ENCODE data around the gene GPC1.
A peak's percentile ranks its signal among the peaks of the same experiment; 100 is the strongest.

GPC1 gene

GRCh38 chr2:240443891-240444301 is 8.4 kb downstream of the GPC1 start:
- no peak for TF ChIP-seq GATA1 (IDR thresholded peaks at IDR 0.05; ENCODE audit: low read depth, low read length)
- TF ChIP-seq POLR2A (IDR thresholded peaks at IDR 0.05; ENCODE audit: low read length) = no peak
- DNase-seq = no peak

DNA sequence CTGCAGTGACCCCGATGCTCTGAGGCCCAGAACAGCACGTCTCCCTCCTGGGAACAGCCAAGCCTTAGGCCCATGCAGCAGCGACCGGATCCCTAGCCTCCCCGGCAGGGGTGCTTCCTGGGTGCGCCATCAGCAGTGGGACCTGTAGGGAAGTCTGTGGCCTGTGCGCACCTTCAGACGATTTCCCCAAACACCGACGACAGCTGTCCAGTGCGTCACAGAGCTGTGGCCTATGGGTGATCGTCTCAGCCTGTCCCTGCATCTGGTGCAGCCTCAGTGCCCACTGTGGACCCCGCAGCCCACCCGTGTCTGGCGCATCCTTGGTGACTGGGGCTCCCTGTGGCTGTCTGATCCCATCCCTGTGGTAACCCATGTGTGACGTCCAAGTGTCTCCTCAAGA is 9.0 kb downstream of the GPC1 start:
- no peak for DNase-seq
- TF ChIP-seq GATA1 (IDR thresholded peaks at IDR 0.05; ENCODE audit: low read depth, low read length) (no peak), POLR2A (IDR thresholded peaks at IDR 0.05; ENCODE audit: low read length) (no peak)

- DNase-seq = no peak
- TF ChIP-seq GATA1 (IDR thresholded peaks at IDR 0.05; ENCODE audit: low read depth, low read length) = no peak
- TF ChIP-seq POLR2A (IDR thresholded peaks at IDR 0.05; ENCODE audit: low read length) = no peak
Measured at GRCh38 chr2:240445961-240446663, 10.6 kb downstream of the GPC1 start.

- no peak for TF ChIP-seq POLR2A (IDR thresholded peaks at IDR 0.05; ENCODE audit: low read length)
- no peak for TF ChIP-seq GATA1 (IDR thresholded peaks at IDR 0.05; ENCODE audit: low read depth, low read length)
- DNase-seq = no peak
Measured at GRCh38 chr2:240446664-240447175, 11.3 kb downstream of the GPC1 start.

DNA sequence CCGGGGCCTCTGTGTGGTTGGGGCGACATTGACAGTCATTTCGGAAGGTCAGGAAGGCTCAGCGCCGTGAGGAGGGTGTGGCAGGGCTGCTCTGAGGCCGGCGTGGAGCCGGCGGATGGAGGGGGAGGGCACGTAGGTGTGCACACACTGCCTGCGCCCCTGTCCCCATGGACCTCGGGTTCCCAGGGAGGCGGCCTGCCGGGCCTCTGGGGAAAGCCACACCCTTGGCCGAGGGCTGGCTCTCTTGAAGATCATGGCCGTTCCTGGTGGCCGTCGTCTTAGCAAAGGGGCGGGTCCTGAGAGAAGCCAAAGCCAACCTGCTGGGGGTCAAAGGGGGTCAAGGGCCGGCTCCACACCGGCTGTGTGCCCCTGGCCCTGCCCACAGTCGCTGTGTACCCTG is 11.9 kb downstream of the GPC1 start:
- TF ChIP-seq GATA1 (IDR thresholded peaks at IDR 0.05; ENCODE audit: low read depth, low read length) = no peak
- TF ChIP-seq POLR2A (IDR thresholded peaks at IDR 0.05; ENCODE audit: low read length) = no peak
- no peak for DNase-seq

- DNase-seq = no peak
- TF ChIP-seq GATA1 (IDR thresholded peaks at IDR 0.05; ENCODE audit: low read depth, low read length) = no peak
- no peak for TF ChIP-seq POLR2A (IDR thresholded peaks at IDR 0.05; ENCODE audit: low read length)
Measured at GRCh38 chr2:240447934-240448333, 12.5 kb downstream of the GPC1 start.

- no peak for DNase-seq
- TF ChIP-seq GATA1 (IDR thresholded peaks at IDR 0.05; ENCODE audit: low read depth, low read length) (no peak), POLR2A (IDR thresholded peaks at IDR 0.05; ENCODE audit: low read length) (no peak)
Measured at GRCh38 chr2:240448387-240449274, 13.2 kb downstream of the GPC1 start.

DNA sequence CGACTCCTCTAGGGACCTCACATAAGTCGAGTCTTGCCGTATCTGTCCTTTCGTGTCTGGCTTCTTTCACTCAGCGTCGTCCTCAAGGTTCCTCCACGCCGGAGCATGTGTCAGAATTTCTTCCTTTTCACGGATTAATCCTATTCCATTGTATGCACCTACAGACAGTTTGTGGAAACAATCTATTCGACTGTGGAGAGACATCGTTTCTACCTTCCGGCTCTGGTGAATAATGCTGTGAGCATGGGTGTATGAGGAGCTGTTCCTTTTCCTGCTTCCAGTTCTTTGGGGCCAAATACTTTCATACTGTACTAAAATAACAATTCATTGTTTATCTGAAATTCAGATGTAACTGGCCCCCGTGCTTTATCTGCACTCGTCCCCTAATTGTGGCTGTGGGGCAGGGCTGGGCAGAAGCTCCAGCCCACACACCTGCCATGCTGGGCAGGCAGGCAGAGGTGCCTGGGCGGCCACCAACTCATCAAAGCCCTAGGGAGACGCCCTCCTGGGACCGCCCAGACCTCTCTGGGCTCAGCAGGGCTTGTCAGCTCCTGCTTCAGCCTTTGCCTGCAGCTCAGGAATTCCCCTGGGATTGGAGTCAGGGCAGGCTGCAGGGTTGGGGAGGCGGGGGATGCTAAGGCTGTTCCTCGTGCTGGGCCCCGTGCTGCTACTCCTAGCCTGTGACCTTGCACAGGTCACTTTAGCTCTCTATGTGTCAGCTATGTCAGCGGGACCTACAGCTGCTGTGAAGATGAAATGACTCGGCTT is 14.5 kb downstream of the GPC1 start:
- DNase-seq = no peak

DNA sequence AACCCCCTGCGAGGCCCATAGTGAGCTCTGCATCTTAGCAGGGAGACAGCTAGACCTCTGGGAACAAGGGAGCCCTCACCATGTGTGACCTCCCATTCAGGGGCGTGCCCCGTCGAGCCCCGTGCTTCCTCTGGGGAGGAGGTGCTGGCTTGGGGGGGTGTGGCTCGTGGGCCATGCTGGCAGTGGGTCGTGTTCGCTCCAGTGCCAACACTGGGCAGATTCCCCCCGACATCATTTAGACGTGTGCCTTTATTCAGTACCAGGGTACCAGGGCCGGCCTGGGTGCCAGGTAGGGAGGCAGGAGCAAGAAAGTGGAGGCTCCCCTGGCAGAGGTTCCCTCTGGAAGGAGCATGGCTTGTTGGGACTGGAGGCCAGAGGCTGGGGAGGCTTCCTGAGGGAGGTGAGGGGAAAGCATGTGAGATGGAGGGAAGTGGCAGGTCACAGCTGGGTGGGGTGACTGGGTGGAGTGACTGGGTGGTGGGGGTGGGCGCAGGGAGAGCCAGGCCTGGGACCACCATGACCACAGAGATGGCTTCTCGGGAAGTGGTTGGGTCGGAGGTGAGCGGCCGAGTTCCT is 15.2 kb downstream of the GPC1 start:
- DNase-seq = no peak
- TF ChIP-seq POLR2A (IDR thresholded peaks at IDR 0.05; ENCODE audit: low read length) (no peak), GATA1 (IDR thresholded peaks at IDR 0.05; ENCODE audit: low read depth, low read length) (no peak)

More for the DNA sequence above, 14.5 kb downstream of the GPC1 start:
- TF ChIP-seq POLR2A (IDR thresholded peaks at IDR 0.05; ENCODE audit: low read length) (no peak), GATA1 (IDR thresholded peaks at IDR 0.05; ENCODE audit: low read depth, low read length) (no peak)

GRCh38 chr2:240451108-240451611 is 15.7 kb downstream of the GPC1 start:
- DNase-seq = no peak
- TF ChIP-seq POLR2A (IDR thresholded peaks at IDR 0.05; ENCODE audit: low read length) (no peak), GATA1 (IDR thresholded peaks at IDR 0.05; ENCODE audit: low read depth, low read length) (no peak)

DNA sequence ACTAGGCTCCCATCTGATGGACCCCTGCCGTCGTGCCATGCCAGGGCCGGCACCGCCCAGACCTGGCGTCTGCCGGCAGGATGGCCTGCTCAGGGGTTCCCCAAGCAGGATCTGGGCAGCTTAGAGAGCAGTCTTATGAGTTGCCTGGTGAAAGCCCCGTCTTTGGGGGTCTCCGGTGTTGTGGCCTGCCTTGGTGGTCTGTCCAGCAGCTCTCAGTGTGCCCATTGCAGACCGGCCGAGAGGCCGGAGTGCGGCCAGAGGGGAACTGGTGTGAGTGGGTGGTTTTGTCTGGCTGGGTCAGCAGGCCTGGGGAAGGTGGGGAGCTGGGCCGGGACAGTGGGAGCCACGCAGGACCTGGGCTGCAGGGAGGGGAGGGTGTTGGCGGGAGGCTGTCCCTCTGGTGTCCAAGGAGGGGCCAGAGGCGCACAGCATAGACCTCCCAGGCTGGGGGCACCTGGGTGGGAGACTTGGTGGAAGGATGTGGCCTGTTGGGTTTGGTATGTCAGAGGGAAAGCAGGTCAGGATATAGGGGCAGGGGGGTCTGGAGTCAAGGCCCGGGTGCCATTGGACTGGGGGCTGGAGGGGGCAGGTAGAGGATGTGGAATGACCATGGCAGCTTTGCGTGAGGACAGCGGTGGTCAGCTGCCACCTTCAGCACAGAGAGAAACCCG is 16.5 kb downstream of the GPC1 start:
- DNase-seq = no peak
- TF ChIP-seq POLR2A (IDR thresholded peaks at IDR 0.05; ENCODE audit: low read length) (no peak), GATA1 (IDR thresholded peaks at IDR 0.05; ENCODE audit: low read depth, low read length) (no peak)

GRCh38 chr2:240452462-240453256 is 17.2 kb downstream of the GPC1 start:
- DNase-seq = peak; percentile 42 to 50
- TF ChIP-seq GATA1 (IDR thresholded peaks at IDR 0.05; ENCODE audit: low read depth, low read length) (no peak), POLR2A (IDR thresholded peaks at IDR 0.05; ENCODE audit: low read length) (no peak)

Measured in erythroblast (primary cell).